ENCODE results near the gene TTLL13.

- TF ChIP-seq MXI1 (conservative IDR thresholded peaks at IDR 0.05; ENCODE audit: poor library complexity, severe bottlenecking) (no peak), EZH2 (IDR thresholded peaks at IDR 0.05; ENCODE audit: borderline replicate concordance, insufficient read depth, low read length, poor library complexity, severe bottlenecking) (no peak), SMC3 (conservative IDR thresholded peaks at IDR 0.05; ENCODE audit: poor library complexity) (no peak), CTCF (IDR thresholded peaks at IDR 0.05; ENCODE audit: poor library complexity, severe bottlenecking) (no peak), REST (IDR thresholded peaks at IDR 0.05; ENCODE audit: borderline replicate concordance) (no peak), POLR2AphosphoS5 (IDR thresholded peaks at IDR 0.05) (no peak), EP300 (conservative IDR thresholded peaks at IDR 0.05; ENCODE audit: poor library complexity, severe bottlenecking) (no peak), RAD21 (conservative IDR thresholded peaks at IDR 0.05) (no peak), TAF1 (IDR thresholded peaks at IDR 0.05; ENCODE audit: low read depth) (no peak)
Observed at GRCh38 chr15:90210593-90210992, 38.8 kb upstream of the TTLL13 start.
